Measurements from ENCODE around the gene POMP. TPM values are rescaled to one million over a fixed set of nuclear protein-coding genes. Genes with fewer than 3 reads are reported as not detected.

Gene POMP
- total RNA-seq, 1 donor from 2014 or later = 69.4 TPM

Small RNA genes lying within 50 kb of the gene (small RNA-seq; reads per million reads assigned to genes)
- not detected for gene RF00019
- not detected for gene RNU6-53P

Other genes starting within 250 kb of the POMP start
- gene FLT1, start 164.0 kb upstream of the POMP start, total RNA-seq = 13.0 TPM
- gene SLC46A3, start 59.8 kb downstream of the POMP start, total RNA-seq = 2.1 TPM
- 4.2 TPM for gene MTUS2, start 161.2 kb downstream of the POMP start, total RNA-seq